GM19324 (cell line): Measurements from ENCODE around the gene GALNT12.

Source experiments
- ATAC-seq: cut with Tn5 transposase; IDR thresholded peaks from one replicate; pipeline ENCODE4 v1.9.1; 2021; ENCODE audit warnings: mild to moderate bottlenecking, moderate library complexity; ENCODE audit not compliant: unreplicated experiment, low FRiP score

Gene GALNT12

DNA sequence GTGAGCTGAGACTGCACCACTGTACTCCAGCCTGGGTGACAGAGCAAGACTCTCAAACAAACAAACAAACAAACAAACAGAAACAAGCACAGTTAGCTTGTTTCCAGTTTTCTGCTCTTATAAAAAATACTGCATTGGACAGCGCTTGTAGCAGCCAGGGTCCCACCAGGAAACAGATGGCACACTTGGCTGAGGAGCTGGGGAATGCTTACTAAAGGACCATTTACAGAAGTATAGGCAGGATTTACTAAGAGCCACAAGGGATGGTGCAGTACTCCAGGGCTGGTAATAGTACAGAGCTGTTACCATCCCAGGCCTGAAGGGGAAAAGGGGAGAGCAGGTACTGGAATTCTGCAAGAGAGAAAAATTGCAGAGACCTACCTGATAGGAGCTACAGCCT lies 5.9 kb upstream of the GALNT12 start:
- no peak for ATAC-seq

DNA sequence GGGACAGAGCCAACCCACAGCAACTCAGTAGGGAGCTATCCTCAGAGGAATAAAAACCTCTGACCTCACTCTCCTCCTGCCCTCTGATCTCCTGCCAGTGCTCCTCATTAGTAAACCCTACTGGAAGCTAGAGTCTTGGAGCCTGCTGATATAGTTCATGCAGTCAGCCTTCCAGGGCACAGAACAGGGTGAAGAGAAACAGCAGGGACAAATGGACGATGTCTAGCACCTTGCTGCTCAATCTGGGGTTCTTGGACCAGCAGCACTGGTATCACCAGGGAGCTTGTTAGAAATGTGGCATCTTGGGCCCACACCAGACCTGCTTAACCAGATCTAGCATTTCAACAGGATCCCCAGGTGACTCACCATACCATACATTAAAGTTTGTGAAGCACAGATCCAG lies 5.5 kb upstream of the GALNT12 start:
- ATAC-seq, result no peak

DNA sequence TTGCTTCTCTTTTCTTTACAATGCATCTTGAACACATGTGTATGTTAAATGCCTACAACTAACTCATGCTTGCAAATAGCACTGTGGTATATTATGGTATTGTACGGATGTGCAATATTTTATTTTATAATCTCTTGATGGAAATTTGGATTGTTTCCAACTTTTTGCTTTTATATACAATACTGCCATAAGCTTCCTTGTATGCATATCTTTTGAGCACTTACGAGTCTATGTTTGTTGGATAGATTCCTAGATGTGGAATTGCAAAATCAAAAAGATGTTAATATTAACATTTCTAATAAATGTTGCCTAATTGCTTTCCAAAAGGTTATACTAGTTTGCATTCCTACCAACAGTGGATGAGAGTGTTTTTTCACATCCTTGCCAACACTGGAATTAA lies 3.4 kb upstream of the GALNT12 start:
- ATAC-seq, result no peak

GRCh38 chr9:98805506-98806272 lies 1.8 kb upstream of the GALNT12 start:
- no peak for ATAC-seq

- no peak for ATAC-seq
Observed at GRCh38 chr9:98806394-98807035, 955 bp upstream of the GALNT12 start.

GRCh38 chr9:98807814-98808195 lies 335 bp downstream of the GALNT12 start:
- ATAC-seq, result no peak

DNA sequence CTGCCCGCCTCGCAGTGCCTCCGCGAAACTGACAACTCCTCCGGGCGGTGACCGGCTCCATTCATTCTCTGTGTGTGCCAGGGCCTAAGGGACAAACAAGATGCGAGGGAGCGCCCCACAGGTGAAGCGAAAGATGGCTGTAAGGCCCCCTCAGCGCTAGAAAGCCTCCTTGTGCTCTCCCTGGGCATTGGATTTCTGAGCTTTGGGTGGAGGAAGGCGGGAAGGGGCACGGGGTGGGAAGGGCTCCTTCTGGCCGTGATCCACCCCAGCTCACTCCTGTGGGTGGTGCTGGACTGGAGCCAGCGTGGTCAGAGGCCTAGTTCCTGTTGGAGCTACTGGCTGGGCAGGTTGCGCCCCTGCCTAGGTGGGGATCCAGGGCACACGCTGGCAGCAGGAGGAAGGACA lies 943 bp downstream of the GALNT12 start:
- ATAC-seq, result no peak

- no peak for ATAC-seq
Observed at GRCh38 chr9:98808875-98809274, 1.4 kb downstream of the GALNT12 start.

- no peak for ATAC-seq
Observed at GRCh38 chr9:98809311-98810101, 2.0 kb downstream of the GALNT12 start.

DNA sequence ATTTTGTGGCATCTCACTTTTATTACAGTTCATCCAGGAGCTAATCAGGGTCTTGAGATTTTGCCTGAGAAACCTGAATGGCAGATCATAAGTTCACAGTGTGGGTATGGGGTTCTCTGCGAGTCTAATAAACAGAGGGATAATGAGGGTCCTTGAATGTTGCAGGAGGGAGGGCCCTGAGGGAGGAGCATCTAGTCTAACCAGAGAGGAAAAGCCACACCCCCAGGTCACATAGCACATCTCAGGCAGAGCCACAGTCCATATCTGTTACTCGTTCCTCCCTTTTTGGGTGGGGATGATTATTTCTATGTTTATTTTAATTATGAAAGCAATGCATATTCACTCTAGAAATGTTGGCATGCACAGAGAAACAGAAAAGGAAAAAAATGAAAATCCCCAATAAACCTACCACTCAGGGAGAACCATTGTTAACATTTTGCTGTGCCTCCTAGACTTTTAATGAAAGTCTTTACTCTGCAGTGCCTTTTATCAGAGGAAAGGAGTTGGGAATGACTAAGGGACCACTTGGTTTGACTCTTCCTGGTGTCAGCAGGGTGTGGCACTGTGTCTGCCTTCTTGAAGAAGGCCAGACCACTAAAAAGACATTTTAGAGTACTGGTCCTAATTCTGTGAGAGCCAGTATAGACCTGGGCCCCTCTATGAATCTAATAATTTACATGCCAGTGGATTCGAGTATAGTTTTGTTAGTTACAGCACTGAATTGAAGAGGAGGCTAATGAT lies 2.8 kb downstream of the GALNT12 start:
- ATAC-seq, result no peak

DNA sequence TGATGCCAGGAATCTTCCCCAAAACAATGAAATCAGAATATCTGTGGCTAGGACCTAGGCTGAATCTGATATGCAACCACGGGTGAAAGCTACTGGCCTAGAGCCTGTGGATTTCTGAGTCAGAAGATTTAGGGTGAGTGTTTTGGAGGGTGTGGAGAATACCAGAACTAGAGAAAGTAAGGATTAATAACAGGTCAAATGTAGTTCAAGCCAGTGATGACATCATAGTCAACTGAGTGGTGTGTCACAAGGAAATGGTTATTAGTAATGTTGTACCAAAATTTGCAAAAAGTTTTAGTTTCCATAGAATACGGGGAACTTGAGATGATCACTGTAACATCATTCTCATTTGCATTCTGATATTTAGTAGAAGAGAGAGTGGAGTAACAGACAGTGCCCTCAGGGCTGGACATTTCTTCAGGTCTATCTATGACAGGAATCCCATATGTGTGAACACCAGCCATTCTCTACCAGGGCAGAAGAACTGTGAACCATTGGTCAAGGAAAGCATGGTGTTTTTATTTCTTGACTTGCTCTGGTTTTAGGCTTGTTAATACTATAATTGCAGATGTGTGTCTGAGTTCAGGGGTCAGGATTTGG lies 3.7 kb downstream of the GALNT12 start:
- ATAC-seq, result no peak

DNA sequence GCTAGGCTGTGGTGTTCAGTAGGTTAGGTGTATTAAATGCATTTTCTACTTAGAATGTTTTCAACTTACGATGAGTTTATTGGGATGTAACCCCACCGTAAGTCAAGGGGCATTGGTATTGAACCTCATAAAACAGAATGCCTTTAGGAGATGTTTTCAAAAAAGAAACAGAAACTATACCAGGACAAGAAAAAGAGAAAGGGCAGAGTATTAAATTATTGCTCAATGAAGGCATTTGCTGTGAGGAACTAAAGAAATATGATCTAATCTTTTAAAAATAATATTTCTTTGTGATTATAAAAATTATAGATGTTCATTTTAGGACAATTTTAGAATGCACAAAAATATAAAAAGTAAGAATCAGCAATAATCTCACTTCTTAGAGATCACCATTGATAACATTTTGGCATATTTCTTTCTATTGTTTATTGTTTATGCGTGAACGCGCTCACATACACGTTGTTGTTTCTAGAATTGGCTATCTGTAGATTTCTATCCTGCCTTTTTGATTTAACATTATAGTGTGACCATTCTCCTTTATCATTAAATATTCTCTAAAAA lies 8.0 kb downstream of the GALNT12 start:
- no peak for ATAC-seq

- no peak for ATAC-seq
Observed at GRCh38 chr9:98818764-98819163, 11.3 kb downstream of the GALNT12 start.

- ATAC-seq, result no peak
Observed at GRCh38 chr9:98819231-98819630, 11.8 kb downstream of the GALNT12 start.

- no peak for ATAC-seq
Observed at GRCh38 chr9:98821831-98822230, 14.4 kb downstream of the GALNT12 start.

- ATAC-seq, result no peak
Observed at GRCh38 chr9:98822661-98823060, 15.2 kb downstream of the GALNT12 start.

DNA sequence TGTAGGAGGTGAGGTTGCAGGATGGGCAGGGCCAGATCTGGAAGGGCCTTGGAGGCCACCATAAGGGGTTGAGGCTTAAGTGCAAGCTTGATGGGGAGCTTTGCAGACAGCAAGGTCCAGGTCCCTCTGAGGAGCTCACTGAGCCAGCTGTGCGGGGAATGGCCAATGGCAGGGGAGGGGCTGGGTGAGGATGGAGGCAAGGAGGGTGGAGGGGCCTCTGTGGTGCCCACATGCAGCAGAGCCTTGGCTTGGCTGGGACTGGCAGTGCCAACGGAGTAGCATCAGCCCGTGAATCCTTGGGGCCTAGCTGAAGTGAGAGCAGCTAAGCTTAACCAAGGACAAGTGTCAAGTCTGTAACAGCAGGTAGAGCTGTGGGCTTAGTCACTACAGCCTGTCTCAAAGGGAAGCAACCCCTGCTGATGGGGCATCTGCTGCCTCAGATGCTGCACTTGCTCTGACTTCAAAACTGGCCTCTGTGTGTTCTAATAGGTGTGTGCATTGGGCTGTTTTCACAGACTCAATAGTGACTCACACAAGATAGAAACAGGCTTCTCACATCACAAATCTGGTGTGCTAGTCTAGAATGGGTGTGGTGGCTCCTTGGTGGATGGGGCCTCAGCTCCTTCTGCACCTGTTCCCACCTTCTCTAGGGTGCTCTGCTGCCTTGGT lies 16.3 kb downstream of the GALNT12 start:
- no peak for ATAC-seq

- ATAC-seq, result no peak
Observed at GRCh38 chr9:98825414-98825813, 17.9 kb downstream of the GALNT12 start.

DNA sequence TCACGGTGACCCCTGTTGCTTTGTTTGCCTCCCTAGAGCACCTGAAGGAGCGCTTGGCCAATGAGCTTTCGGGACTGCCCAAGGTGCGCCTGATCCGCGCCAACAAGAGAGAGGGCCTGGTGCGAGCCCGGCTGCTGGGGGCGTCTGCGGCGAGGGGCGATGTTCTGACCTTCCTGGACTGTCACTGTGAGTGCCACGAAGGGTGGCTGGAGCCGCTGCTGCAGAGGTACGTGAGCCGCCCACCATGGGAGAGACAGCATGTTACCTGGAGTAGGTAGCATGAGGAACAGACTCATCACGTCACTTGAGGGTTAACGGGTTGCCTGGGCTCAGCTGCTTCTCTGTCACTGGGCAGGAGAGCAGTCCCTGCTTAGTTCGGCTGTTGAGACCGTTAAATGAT lies 19.2 kb downstream of the GALNT12 start:
- no peak for ATAC-seq

- no peak for ATAC-seq
Observed at GRCh38 chr9:98829766-98830165, 22.3 kb downstream of the GALNT12 start.
